ENCODE measurements around the gene DMD.

DNA sequence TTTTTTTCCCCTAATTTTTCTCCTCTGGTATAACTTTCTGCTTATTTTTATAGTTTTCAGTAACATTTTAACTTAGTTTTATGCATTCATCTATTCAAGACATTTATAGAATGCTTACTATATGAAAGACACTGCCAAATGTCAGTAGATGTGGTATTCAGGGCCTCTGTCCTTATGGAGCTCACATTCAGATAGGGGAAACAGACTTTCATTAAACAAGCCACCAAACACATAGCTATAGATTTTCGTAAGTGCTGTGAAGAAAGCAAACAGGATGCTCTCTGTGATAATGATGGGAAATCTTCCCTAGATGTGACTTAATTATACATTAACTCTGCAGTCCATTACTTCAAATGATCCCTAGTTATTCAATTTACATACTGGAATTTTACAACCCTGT lies 1777.5 kb downstream of the DMD start:
- TF ChIP-seq CTCF (IDR thresholded peaks at IDR 0.05) = no peak
- no peak for TF ChIP-seq POLR2A (IDR thresholded peaks at IDR 0.05)
- no peak for TF ChIP-seq EP300 (IDR thresholded peaks at IDR 0.05)

Data from ovary (tissue), 3 donors.